Suprapubic skin (tissue), 4 donors: Measurements from ENCODE around the gene KCNJ13. TPM values are rescaled to one million over a fixed set of nuclear protein-coding genes. Genes with fewer than 3 reads are reported as not detected.

Experiments
- DNase-seq, 2 donors: peaks; one replicate each; pipeline ENCODE4 v3.0.0-alpha.2; 2019; ENCODE audit warnings: low spot score in 2 of 2
- H3K27ac ChIP-seq: fragments of 200-600 bp; sonication (generic); one replicate; pipeline ENCODE4 v1.5.1; 2019
- H3K27me3 ChIP-seq: fragments of 200-600 bp; sonication (generic); one replicate; pipeline ENCODE4 v1.5.1; 2019
- H3K36me3 ChIP-seq: fragments of 200-600 bp; sonication (generic); one replicate; pipeline ENCODE4 v1.5.1; 2019
- H3K4me1 ChIP-seq: fragments of 200-600 bp; sonication (generic); one replicate; pipeline ENCODE4 v1.5.1; 2019
- H3K4me3 ChIP-seq: fragments of 200-600 bp; sonication (generic); one replicate; pipeline ENCODE4 v1.5.1; 2019; ENCODE audit warnings: mild to moderate bottlenecking
- H3K9me3 ChIP-seq: fragments of 200-600 bp; sonication (generic); one replicate; pipeline ENCODE4 v1.5.1; 2019
- EP300 ChIP-seq: sonication (generic); formaldehyde crosslinking; IDR thresholded peaks from one replicate; pipeline ENCODE4 v1.6.1; 2017; ENCODE audit warnings: antibody characterized with exemption
- POLR2A ChIP-seq, 2 donors: fragments of 450-650 bp; IDR thresholded peaks; one replicate each; pipeline ENCODE4 v1.6.1; 2017; ENCODE audit warnings: antibody characterized with exemption in 2 of 2, mild to moderate bottlenecking in 2 of 2, moderate library complexity in 2 of 2
- POLR2AphosphoS5 ChIP-seq, 3 donors: sonication (generic); formaldehyde crosslinking; IDR thresholded peaks; one replicate each; pipeline ENCODE4 v1.6.1; 2017; ENCODE audit warnings: antibody characterized with exemption in 3 of 3
- WGBS: methylation state at CpG from one replicate; pipeline ENCODE4 v1.1.5; 2018; 5-methylcytosine and 5-hydroxymethylcytosine counted together
- total RNA-seq, 4 donors: library from RNA; depleted of rRNA; stranded (reverse); fragments of >200 nt; gene quantifications; one replicate each; pipeline ENCODE4 v1.1.0, GENCODE V29; 2016
- TF ChIP-seq, protein P1 (sequence below), 2 donors: fragments of 200-600 bp in 1 of 2; fragments of 450-650 bp in 1 of 2; sonication (generic) in 1 of 2; IDR thresholded peaks; one replicate each; pipeline ENCODE4 v1.5.1; 2016 to 2019; ENCODE audit warnings: antibody characterized with exemption in 2 of 2, mild to moderate bottlenecking in 1 of 2, moderate library complexity in 1 of 2

KCNJ13 gene
- total RNA-seq, 4 donors from 2014 or later = 1.6 to 5.9 (median 3.8) TPM

DNA sequence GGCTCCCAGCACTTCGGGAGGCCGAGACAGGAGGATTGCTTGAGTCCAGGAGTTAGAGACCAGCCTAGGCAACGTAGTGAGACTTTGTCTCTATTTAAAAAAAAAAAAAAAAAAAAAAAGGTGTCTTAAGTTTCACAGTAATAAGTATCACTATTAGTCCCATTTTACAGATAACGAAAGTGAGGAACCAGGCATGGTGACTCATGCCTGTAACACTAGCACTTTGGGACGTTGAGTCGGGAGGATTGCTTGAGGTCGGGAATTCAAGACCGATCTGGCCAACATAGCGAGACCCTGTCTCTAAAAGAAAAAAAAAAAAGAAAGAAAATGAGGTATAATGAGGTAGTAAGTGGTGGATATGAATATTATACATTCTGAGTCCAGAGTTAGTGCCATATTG lies 2.5 kb downstream of the KCNJ13 start:
- no peak overlapping the region for H3K27ac ChIP-seq
- H3K27me3 ChIP-seq = no peaks in the 10 kb centered on the region
- TF ChIP-seq POLR2A (IDR thresholded peaks at IDR 0.05) = no peak
- no peak for TF ChIP-seq EP300
- TF ChIP-seq POLR2AphosphoS5 (IDR thresholded peaks at IDR 0.05) = no peak
- TF ChIP-seq, protein P1, sequence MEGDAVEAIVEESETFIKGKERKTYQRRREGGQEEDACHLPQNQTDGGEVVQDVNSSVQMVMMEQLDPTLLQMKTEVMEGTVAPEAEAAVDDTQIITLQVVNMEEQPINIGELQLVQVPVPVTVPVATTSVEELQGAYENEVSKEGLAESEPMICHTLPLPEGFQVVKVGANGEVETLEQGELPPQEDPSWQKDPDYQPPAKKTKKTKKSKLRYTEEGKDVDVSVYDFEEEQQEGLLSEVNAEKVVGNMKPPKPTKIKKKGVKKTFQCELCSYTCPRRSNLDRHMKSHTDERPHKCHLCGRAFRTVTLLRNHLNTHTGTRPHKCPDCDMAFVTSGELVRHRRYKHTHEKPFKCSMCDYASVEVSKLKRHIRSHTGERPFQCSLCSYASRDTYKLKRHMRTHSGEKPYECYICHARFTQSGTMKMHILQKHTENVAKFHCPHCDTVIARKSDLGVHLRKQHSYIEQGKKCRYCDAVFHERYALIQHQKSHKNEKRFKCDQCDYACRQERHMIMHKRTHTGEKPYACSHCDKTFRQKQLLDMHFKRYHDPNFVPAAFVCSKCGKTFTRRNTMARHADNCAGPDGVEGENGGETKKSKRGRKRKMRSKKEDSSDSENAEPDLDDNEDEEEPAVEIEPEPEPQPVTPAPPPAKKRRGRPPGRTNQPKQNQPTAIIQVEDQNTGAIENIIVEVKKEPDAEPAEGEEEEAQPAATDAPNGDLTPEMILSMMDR (IDR thresholded peaks at IDR 0.05) = no peak
- H3K36me3 ChIP-seq = peaks cover 23% of the 10 kb centered on the region
- H3K9me3 ChIP-seq = no peaks in the 10 kb centered on the region
- no peak overlapping the region for H3K4me3 ChIP-seq
- no peaks in the 10 kb centered on the region for H3K4me1 ChIP-seq
- 92% methylated on average over 9 of the region's 9 CpGs for WGBS
- DNase-seq = no peak

DNA sequence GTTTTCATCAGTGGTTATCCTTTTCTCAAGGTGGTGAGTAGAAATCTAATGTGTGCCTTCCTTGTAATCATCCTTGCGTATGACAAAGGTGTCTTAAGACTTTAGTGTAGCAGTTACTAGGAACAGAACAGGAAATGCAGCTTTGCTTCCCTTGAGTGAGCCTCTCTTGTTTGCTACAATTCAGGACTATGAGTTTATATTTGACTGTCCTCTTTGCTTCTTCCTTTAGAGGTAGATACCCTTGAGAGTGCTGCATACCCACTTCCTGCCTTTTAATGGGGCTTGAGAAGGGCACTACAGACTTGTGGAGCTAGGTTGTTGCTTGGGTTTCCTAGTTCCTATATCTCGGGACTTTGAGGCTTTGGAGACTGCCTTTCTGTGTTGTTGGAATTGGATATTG lies 3.8 kb downstream of the KCNJ13 start:
- Histone ChIP-seq H3K9me3 (no peaks in the 10 kb centered on the region), H3K4me1 (no peaks in the 10 kb centered on the region), H3K27me3 (no peaks in the 10 kb centered on the region), H3K4me3 (no peak overlapping the region), H3K27ac (no peak overlapping the region), H3K36me3 (peaks cover 35% of the 10 kb centered on the region)
- DNase-seq = no peak
- 69% methylated on average over 2 of the region's 2 CpGs for WGBS
- TF ChIP-seq POLR2AphosphoS5 (IDR thresholded peaks at IDR 0.05) (no peak), POLR2A (IDR thresholded peaks at IDR 0.05) (no peak), EP300 (no peak)
- TF ChIP-seq, protein P1 (IDR thresholded peaks at IDR 0.05) = no peak

DNA sequence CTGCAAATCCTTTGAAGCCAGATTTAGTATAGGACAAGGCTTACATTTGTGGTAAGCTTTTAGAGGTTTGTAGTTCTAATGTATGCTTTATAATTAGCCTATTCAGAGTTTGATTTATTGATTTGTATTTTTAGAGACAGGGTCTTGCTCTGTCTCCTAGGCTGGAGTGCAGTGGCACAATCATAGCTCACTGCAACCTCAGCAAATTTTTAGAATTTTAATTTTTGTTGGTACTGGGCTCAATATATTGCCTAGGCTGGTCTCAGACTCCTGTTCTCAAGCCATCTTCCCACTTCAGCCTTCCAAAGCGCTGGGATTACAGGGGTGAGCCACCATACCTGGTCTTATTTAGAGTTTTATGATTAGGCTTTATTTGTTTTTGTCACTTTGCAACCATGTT lies 4.5 kb downstream of the KCNJ13 start:
- H3K9me3 ChIP-seq = no peaks in the 10 kb centered on the region
- H3K4me1 ChIP-seq = no peaks in the 10 kb centered on the region
- peaks cover 35% of the 10 kb centered on the region for H3K36me3 ChIP-seq
- no peak overlapping the region for H3K27ac ChIP-seq
- H3K4me3 ChIP-seq = no peak overlapping the region
- TF ChIP-seq, protein P1 (IDR thresholded peaks at IDR 0.05) = no peak
- no peak for TF ChIP-seq POLR2A (IDR thresholded peaks at IDR 0.05)
- no peak for TF ChIP-seq EP300
- TF ChIP-seq POLR2AphosphoS5 (IDR thresholded peaks at IDR 0.05) = no peak
- no peaks in the 10 kb centered on the region for H3K27me3 ChIP-seq
- no peak for DNase-seq
- 93% methylated on average over 1 of the region's 1 CpG for WGBS

DNA sequence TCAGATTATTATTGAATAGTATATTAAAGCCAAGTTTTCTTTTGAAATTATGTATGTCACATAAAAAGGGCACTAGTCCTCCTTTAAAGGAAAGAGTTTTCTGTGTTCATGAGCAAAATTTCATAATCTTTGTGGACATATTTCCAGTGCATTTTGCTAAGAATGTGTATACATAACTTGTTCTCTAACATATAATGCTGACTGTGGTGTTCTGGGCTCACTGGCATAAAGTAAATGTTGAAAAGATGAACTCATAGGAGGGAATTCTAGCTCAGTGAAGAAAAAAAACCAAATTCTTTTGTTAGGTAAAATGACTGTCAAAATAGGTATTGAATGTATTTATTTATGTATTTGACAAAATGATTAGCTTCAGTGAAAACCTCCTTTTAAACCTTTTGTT lies 6.2 kb downstream of the KCNJ13 start:
- no peaks in the 10 kb centered on the region for H3K4me1 ChIP-seq
- H3K27me3 ChIP-seq = no peaks in the 10 kb centered on the region
- no peak for DNase-seq
- TF ChIP-seq POLR2AphosphoS5 (IDR thresholded peaks at IDR 0.05) (no peak), POLR2A (IDR thresholded peaks at IDR 0.05) (no peak), EP300 (no peak)
- TF ChIP-seq, protein P1 (IDR thresholded peaks at IDR 0.05) = no peak
- no peaks in the 10 kb centered on the region for H3K9me3 ChIP-seq
- peaks cover 42% of the 10 kb centered on the region for H3K36me3 ChIP-seq
- H3K4me3 ChIP-seq = no peak overlapping the region
- H3K27ac ChIP-seq = no peak overlapping the region

DNA sequence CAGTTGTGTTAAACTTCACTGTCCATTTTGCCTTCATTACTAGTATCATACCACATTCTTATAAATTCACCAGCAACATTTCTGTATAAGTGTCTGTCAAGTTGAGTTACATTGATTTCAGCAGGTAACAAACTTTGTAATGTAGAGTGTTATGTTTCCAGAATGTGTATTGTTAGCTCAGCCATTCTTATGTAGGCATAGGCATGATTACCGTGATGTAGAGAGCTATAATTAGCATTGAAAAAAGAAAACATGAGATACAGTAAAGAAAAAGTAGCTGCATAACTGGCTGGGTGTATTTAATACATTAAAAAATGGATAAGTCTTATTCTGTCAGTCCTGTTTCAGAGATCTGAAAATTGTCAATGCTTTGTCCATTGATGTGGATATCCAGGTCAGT lies 8.5 kb downstream of the KCNJ13 start:
- H3K36me3 ChIP-seq = peaks cover 63% of the 10 kb centered on the region
- no peak overlapping the region for H3K27ac ChIP-seq
- H3K27me3 ChIP-seq = no peaks in the 10 kb centered on the region
- TF ChIP-seq POLR2A (IDR thresholded peaks at IDR 0.05) = no peak
- no peak for TF ChIP-seq EP300
- TF ChIP-seq, protein P1 (IDR thresholded peaks at IDR 0.05) = no peak
- TF ChIP-seq POLR2AphosphoS5 (IDR thresholded peaks at IDR 0.05) = no peak
- DNase-seq = no peak
- no peak overlapping the region for H3K4me3 ChIP-seq
- 90% methylated on average over 1 of the region's 1 CpG for WGBS
- no peaks in the 10 kb centered on the region for H3K9me3 ChIP-seq
- H3K4me1 ChIP-seq = no peaks in the 10 kb centered on the region
